Activated T-helper 17 cell treated with anti-CD3 and anti-CD28 coated beads, Interleukin-2, amount 50 U/mL, for 72 hours (primary cell): ENCODE data around the gene ZBTB7B. TPM values are rescaled to one million over a fixed set of nuclear protein-coding genes. Genes with fewer than 3 reads are reported as not detected.
A peak's percentile ranks its signal among the peaks of the same experiment; 100 is the strongest.

Source experiments
- ATAC-seq: fragments of 150-1000 bp; cut with Tn5 transposase; replicated peaks from 2 replicates; pipeline ENCODE4 v1.10.0; 2021; ENCODE audit warnings: mild to moderate bottlenecking, moderate library complexity
- H3K27ac Mint-ChIP-seq: one replicate; pipeline ENCODE4 v1.8.0; 2022; ENCODE audit warnings: mixed read lengths
- H3K27me3 Mint-ChIP-seq: one replicate; pipeline ENCODE4 v1.8.0; 2022; ENCODE audit warnings: mixed read lengths
- H3K36me3 Mint-ChIP-seq: one replicate; pipeline ENCODE4 v1.8.0; 2022; ENCODE audit warnings: low read depth, mild to moderate bottlenecking, mixed read lengths
- H3K4me1 Mint-ChIP-seq: one replicate; pipeline ENCODE4 v1.8.0; 2022; ENCODE audit warnings: mixed read lengths
- H3K4me3 Mint-ChIP-seq: one replicate; pipeline ENCODE4 v1.8.0; 2022; ENCODE audit warnings: mild to moderate bottlenecking, mixed read lengths
- H3K9me3 Mint-ChIP-seq: one replicate; pipeline ENCODE4 v1.8.0; 2022; ENCODE audit warnings: mixed read lengths
- total RNA-seq, 2 donors: library from RNA; stranded (reverse); gene quantifications; one replicate each; pipeline ENCODE4 v1.2.3, GENCODE V29; 2022

ZBTB7B gene
- total RNA-seq, 2 donors from 2014 or later: 94.5 to 140 TPM

DNA sequence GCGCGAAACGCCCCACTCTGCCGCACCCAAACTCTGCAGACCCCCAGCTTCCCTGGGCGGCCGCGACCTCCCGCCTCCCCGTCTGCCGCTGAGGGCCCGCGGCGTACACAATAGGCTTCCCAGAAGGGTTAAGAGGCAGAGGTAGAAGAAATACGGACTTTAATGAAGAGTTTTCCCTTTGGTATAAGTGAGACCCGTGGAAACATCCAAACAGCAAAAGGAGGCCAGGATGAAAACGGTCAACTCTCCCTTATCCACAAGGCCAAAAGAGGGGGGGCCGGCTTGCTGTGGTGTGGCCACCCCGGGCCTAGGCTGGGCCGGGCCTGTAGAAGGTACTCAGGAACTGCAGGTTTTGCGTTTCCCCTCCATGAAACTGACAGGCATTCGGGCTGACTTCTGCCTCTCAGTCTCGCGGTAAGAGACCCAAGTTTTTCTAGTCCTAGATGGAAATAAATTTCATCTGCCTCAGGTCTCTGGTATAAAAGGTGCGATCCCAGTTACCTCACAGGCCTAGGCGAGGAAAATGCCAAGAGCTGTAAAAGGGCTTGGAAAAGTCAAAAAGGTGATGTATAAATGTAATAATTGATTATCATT lies 40.3 kb upstream of the ZBTB7B start:
- H3K27ac Mint-ChIP-seq: peak overlapping the region; percentile 87
- peaks cover 95% of the 10 kb centered on the region for H3K36me3 Mint-ChIP-seq
- ATAC-seq: peak; percentile 6
- no peaks in the 10 kb centered on the region for H3K9me3 Mint-ChIP-seq
- H3K4me1 Mint-ChIP-seq: peaks cover 7% of the 10 kb centered on the region
- H3K4me3 Mint-ChIP-seq: peak overlapping the region; percentile 95
- H3K27me3 Mint-ChIP-seq: no peaks in the 10 kb centered on the region

DNA sequence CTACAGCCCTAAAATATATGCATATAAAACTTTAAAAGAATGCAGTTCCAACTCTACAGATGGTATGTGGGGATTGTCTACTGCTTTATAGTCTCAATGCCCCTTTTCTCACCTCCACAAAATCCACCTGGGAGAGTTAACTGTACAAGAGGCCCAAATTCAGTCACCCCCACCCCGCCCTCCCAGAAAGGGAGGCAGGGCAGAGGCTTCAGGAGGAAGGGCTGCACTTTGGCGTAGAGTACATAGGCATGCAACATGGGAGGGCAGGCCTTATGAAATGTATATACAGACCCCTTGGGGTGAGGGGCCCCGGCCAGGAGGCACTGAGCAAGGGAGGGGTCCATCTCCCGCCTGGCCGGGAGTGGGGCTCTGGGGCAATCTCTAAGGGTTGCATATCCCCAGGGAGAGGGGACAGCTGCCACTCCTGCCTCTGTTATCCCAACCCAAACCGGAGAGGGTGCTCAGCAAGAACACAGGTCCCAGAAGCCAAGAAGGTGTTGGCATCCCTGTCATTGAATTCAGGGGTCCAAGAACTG lies 39.7 kb upstream of the ZBTB7B start:
- no peaks in the 10 kb centered on the region for H3K9me3 Mint-ChIP-seq
- peaks cover 95% of the 10 kb centered on the region for H3K36me3 Mint-ChIP-seq
- H3K27ac Mint-ChIP-seq: peak overlapping the region; percentile 87
- no peaks in the 10 kb centered on the region for H3K27me3 Mint-ChIP-seq
- peak overlapping the region; percentile 95 for H3K4me3 Mint-ChIP-seq
- ATAC-seq: no peak
- peaks cover 6% of the 10 kb centered on the region for H3K4me1 Mint-ChIP-seq

DNA sequence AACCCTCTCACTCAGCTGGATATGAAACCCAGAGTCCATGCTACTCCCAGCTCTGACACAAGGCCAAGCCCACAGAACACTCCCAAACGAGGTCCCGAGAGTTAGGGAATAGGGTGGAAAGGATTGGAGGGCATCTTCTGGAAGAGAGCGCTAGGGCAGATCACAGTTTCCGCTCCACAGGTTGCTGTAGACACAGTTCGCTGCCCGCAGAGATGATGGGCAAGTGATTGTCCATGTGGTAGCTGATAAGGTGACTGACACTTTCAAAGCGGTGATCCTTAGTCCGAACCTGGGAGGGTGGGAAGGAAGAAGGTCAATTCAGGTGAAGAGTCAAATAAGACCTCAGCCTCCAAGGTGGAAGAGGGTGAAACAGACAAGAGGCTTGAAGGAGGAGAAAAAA lies 39.0 kb upstream of the ZBTB7B start:
- no peak for ATAC-seq
- Mint-ChIP-seq H3K4me1 (peaks cover 6% of the 10 kb centered on the region), H3K27ac (peak overlapping the region; percentile 87), H3K4me3 (peak overlapping the region; percentile 95), H3K27me3 (no peaks in the 10 kb centered on the region), H3K9me3 (no peaks in the 10 kb centered on the region), H3K36me3 (peaks cover 95% of the 10 kb centered on the region)

DNA sequence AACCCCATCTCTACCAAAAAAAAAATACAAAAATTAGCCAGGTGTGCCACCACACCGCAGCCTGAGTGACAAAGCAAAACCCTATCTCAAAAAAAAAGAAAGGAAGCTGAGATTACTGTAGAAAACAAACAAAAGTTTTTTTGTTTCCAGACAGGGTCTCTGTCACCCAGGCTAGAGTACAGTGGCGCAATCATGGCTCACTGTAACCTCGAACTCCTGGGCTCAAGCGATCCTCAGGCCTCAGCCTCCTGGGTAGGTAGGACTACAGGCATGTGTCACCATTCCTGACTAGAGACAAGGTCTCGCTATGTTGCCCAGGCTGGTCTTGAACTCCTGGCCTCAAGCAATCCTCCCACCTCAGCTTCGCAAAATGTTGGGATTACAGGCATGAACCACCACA lies 38.2 kb upstream of the ZBTB7B start:
- Mint-ChIP-seq H3K4me3 (no peak overlapping the region), H3K4me1 (peaks cover 10% of the 10 kb centered on the region), H3K27me3 (no peaks in the 10 kb centered on the region), H3K36me3 (peaks cover 95% of the 10 kb centered on the region), H3K9me3 (no peaks in the 10 kb centered on the region), H3K27ac (peak overlapping the region; percentile 87)
- ATAC-seq: no peak

DNA sequence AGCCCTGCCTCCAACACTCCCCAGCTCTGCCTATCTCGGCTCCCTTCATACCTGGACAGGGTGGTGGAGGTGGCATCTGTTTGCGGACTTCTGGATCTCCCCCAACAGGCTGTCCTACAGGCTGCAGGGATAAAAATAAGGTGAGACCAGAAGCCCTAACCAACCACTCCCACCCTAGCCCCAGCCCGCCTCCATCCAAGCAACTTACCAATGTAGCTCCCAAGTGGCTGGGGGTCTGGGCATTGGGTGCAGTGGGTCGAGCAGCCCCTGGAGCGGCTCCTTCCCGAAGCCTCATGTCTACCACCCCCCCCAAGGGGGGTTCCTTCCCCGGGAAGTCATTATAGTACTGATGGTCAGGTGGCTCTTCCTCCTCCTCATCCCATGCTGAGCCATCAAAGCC lies 36.5 kb upstream of the ZBTB7B start:
- Mint-ChIP-seq H3K4me3 (no peak overlapping the region), H3K27ac (no peak overlapping the region), H3K27me3 (no peaks in the 10 kb centered on the region), H3K4me1 (peaks cover 19% of the 10 kb centered on the region), H3K9me3 (no peaks in the 10 kb centered on the region), H3K36me3 (peaks cover 83% of the 10 kb centered on the region)
- no peak for ATAC-seq

DNA sequence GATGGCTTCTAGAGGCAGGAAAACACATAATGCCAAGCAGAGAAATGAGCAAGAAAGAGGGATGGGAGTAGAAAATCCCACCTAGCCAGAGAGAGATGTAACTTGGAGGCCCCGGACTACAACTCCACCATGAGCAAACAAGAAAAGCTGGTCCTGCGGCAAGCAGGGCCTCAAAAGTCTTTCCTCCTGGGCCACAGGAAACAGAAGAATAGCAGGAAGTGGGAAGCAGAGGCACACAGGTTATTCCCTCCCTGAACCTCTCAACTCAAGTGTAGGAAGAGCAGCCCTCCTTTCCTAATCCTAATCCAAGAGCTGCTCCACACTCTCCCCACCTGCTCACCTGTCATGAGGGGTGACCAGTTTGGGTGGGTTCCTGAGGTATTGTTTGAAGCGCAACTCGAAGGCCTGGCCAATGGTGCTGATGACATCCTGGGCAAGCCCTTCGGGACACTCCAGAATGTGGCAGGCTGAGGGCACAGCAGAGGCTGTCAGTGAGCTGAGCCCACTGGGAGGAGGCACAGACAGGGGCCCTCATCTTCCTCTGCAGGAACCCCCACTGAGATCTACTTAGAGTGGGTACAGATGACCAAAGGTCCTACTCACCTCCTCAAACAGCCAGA lies 35.2 kb upstream of the ZBTB7B start:
- Mint-ChIP-seq H3K4me1 (peaks cover 29% of the 10 kb centered on the region), H3K36me3 (peaks cover 84% of the 10 kb centered on the region), H3K9me3 (no peaks in the 10 kb centered on the region), H3K27ac (peak overlapping the region; percentile 30), H3K27me3 (no peaks in the 10 kb centered on the region), H3K4me3 (no peak overlapping the region)
- no peak for ATAC-seq

DNA sequence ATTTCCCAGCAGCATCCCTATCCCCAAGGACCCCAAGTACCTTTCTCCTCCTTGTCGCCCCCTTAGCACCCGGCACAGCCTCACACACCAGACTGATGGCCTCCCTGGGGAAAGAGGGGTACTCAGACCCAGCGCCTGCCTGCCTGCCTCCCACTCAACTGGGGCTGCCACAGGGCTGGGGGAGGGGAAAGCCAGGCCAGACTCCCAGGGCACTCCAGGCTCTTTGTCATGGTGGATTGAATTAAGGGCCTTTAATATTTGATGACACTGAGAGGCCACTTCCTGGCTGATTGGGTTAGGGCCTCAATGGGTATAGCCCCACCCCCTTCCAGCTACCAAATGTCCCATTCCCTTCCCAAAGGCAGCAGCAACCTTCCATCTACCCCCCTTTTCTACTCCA lies 33.9 kb upstream of the ZBTB7B start:
- Mint-ChIP-seq H3K27ac (peak overlapping the region; percentile 94), H3K4me3 (peak overlapping the region; percentile 27), H3K27me3 (no peaks in the 10 kb centered on the region), H3K4me1 (peaks cover 29% of the 10 kb centered on the region), H3K36me3 (peaks cover 77% of the 10 kb centered on the region), H3K9me3 (no peaks in the 10 kb centered on the region)
- no peak for ATAC-seq

DNA sequence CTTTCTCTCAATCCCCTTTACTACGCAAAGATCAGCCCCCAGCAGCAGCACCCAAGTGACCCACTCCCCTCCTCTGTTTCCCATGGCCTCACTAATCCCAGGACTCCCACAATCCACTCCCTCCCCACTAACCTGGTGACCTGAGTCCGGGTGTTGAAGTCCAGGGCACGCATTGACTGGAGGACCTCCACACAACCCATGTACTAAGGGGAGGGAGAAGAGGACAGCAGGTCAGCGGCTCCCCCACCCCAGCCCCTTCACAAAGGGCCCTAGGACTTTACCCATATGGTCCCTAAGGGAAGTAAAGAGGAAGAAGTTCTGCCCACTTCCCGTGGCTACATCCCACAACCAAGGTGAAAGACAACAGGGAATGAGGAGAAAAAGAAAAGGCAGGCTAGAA lies 33.4 kb upstream of the ZBTB7B start:
- H3K9me3 Mint-ChIP-seq: no peaks in the 10 kb centered on the region
- no peaks in the 10 kb centered on the region for H3K27me3 Mint-ChIP-seq
- no peak for ATAC-seq
- peaks cover 72% of the 10 kb centered on the region for H3K36me3 Mint-ChIP-seq
- H3K4me3 Mint-ChIP-seq: peak overlapping the region; percentile 27
- H3K27ac Mint-ChIP-seq: peak overlapping the region; percentile 94
- H3K4me1 Mint-ChIP-seq: peaks cover 26% of the 10 kb centered on the region

DNA sequence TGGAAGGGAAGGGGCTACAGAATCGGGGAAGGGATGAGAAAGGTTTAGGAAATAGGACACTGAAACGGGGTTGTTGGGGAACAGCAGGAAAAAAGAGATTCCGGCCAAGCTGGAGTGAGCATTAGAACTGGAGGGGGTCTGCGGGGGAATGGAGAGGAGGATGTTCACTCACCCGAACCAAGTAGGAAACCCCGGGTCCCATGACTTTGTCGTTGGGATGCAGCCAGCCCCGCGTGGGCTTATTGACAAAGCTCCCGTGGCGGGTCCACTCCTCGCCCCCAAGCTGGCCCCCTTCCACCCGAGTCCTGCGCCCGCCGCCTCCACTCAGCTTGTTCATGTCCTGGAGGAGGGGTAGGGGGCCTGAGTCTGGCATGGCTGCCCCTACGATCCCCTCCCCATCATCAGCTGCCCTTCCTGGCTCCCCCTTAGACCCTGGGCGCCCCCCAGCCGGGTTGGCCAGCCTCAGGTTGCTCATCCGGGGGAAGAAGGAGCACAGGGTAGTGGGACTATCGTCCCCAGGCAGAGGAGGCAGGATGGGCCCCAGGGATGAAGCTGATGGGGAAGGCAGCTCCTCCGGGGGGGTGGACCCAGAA lies 32.6 kb upstream of the ZBTB7B start:
- no peaks in the 10 kb centered on the region for H3K27me3 Mint-ChIP-seq
- peaks cover 65% of the 10 kb centered on the region for H3K36me3 Mint-ChIP-seq
- H3K9me3 Mint-ChIP-seq: no peaks in the 10 kb centered on the region
- ATAC-seq: no peak
- peaks cover 26% of the 10 kb centered on the region for H3K4me1 Mint-ChIP-seq
- H3K27ac Mint-ChIP-seq: peak overlapping the region; percentile 94
- H3K4me3 Mint-ChIP-seq: peak overlapping the region; percentile 27

DNA sequence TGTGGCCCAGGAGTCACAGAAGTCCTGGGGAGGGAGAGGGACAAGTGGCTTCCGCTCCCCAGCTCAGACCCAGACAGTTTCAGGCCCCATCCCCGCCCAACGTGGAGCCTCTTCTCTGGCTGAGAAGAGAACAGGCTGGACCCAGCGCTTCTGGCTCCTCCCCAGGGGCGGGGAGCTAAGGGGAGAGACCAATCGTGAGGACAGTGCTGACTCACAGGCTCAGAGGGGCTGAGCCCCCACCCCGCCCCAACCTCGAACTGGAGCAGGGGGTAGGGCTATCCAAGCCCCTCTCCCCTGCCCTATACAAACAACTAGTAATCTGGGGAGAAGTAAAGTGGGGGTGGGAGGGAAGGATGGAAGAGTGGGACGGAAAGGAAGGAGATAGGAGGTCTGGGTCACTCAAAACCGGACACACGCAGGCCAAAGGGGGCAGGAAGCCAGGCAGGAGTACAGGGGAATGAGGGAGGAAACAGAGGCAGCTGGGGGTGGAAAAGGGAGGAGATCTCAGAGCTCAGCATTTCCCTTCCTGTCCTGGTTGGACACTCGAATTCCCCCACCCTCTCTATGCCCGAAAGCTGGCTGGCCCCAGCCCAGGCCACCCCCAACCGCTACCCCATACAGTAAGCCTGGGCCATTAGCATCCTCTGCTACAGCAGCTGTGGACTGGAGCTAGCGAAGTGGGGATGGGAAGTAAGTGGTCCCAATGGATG lies 31.8 kb upstream of the ZBTB7B start, which contains the start of gene SHC1:
Gene SHC1, minus strand, starts transcription at position 117 of the 710 bp plus-strand sequence. CDS start 221 bp downstream, outside the sequence.
- no peaks in the 10 kb centered on the region for H3K27me3 Mint-ChIP-seq
- H3K4me1 Mint-ChIP-seq: peaks cover 26% of the 10 kb centered on the region
- H3K4me3 Mint-ChIP-seq: peak within 1 kb of the TSS; percentile 27
- no peak for ATAC-seq
- H3K9me3 Mint-ChIP-seq: no peaks in the 10 kb centered on the region
- H3K36me3 Mint-ChIP-seq: peaks cover 56% of the 10 kb centered on the region
- H3K27ac Mint-ChIP-seq: peak within 1 kb of the TSS; percentile 94

DNA sequence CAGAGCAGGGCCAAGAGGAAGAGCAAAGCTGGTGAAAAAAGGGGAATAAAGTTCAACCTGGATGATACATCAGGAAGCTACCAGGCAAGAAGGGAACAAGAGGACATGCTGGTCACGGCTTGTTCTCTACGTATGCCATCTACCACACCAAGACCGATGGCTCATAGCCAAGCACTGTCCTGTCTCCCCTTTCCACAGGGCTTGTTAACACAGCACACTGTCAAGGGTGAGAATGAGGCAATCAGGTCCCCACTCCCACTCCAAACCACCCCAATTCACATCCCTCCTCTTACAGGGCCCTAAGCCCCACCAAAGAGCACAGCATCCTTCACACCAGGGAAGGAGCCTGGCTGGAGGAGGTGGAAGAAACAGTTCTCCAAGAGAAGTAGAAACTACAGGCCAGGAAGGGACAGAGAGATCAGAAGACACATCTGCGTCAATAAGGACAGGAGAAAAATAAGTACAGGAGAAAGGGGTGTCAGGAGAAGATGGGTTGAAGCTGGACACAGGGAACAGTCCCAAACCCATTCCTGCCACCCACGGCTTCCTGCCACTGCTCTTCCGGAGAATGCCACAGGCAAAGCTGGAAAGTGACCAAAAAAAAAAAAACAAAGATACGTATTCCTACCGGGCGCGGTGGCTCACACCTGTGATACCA lies 31.1 kb upstream of the ZBTB7B start:
- ATAC-seq: no peak
- peaks cover 52% of the 10 kb centered on the region for H3K36me3 Mint-ChIP-seq
- no peak overlapping the region for H3K4me3 Mint-ChIP-seq
- peak overlapping the region; percentile 94 for H3K27ac Mint-ChIP-seq
- peaks cover 27% of the 10 kb centered on the region for H3K4me1 Mint-ChIP-seq
- H3K27me3 Mint-ChIP-seq: no peaks in the 10 kb centered on the region
- H3K9me3 Mint-ChIP-seq: no peaks in the 10 kb centered on the region

DNA sequence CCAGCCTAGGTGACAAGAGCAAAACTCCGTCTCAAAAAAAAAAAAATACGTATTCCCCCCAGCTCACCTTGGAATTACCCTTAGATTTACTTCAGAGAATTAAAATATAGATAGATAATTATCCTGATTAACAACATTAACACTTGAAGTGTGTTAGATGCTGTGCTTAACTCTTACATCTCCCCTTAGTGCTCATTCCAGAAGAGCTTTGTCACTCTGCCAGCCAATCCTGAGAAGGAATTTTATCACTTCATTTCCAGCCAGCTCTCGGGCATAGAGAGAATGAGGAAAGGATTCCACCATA lies 30.4 kb upstream of the ZBTB7B start:
- H3K4me3 Mint-ChIP-seq: no peak overlapping the region
- no peak for ATAC-seq
- no peak overlapping the region for H3K27ac Mint-ChIP-seq
- H3K36me3 Mint-ChIP-seq: peaks cover 52% of the 10 kb centered on the region
- no peaks in the 10 kb centered on the region for H3K9me3 Mint-ChIP-seq
- H3K27me3 Mint-ChIP-seq: no peaks in the 10 kb centered on the region
- H3K4me1 Mint-ChIP-seq: peaks cover 31% of the 10 kb centered on the region

DNA sequence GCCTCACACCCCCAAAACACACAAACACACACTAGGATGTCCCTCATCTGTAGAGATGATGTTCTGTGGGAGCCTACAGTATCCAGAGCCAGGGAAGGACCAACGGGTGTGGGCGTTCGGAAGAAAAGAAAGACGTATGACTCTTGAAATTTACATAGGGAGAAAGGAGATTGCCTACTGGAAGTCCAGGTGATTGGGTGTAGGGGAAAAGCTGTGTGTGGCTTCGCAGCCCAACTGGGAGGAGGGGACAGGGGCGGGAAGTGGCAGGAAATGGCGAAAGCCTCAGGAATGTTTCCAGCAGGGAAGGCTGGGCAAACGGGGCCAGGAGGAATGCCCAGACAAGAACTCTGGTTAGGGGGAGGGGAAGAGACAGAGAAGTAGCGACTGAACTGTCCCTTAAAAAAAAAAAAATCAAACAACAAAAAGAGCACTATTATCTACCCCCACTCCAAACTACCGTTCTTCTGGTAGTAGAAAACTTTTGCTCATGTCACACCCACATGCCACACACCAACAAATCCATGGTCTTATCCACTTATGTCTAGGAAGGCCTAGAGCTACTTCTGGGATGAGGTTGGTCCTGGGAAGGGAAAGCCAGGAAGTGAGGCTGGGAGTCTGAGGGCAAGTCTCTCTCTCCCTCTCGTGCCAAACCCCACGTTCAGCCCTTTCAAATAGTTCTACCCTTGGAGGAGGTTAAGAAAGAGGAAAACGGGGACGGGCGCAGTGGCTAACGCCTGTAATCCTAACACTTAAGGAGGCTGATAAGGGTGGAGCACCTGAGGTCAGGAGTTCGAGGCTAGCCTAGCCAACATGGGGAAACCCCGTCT lies 29.9 kb upstream of the ZBTB7B start:
- ATAC-seq: no peak
- no peak overlapping the region for H3K27ac Mint-ChIP-seq
- H3K27me3 Mint-ChIP-seq: no peaks in the 10 kb centered on the region
- H3K9me3 Mint-ChIP-seq: no peaks in the 10 kb centered on the region
- H3K36me3 Mint-ChIP-seq: peaks cover 52% of the 10 kb centered on the region
- no peak overlapping the region for H3K4me3 Mint-ChIP-seq
- H3K4me1 Mint-ChIP-seq: peaks cover 31% of the 10 kb centered on the region
